Measurements from ENCODE around the gene ARHGDIG.
"Not testable (repeated sequence)": the region's sequence is repeated elsewhere in the genome, so short reads cannot be mapped to it uniquely, and the experiment has no call there.

Gene ARHGDIG

GRCh38 chr16:264440-264951, 15.9 kb upstream of the ARHGDIG start:
- no peak for TF ChIP-seq CTCF (IDR thresholded peaks at IDR 0.05; ENCODE audit: borderline replicate concordance, insufficient read depth, low read depth, low read length)
- H3K4me3 ChIP-seq (ENCODE audit: low read depth, low read length), result no peak overlapping the region

- no peak for TF ChIP-seq CTCF (IDR thresholded peaks at IDR 0.05; ENCODE audit: borderline replicate concordance, insufficient read depth, low read depth, low read length)
- no peak overlapping the region for H3K4me3 ChIP-seq (ENCODE audit: low read depth, low read length)
These were observed 15.3 kb upstream of the ARHGDIG start for GRCh38 chr16:265002-265529.

GRCh38 chr16:265711-266110, 14.7 kb upstream of the ARHGDIG start:
- TF ChIP-seq CTCF (IDR thresholded peaks at IDR 0.05; ENCODE audit: borderline replicate concordance, insufficient read depth, low read depth, low read length), result no peak
- H3K4me3 ChIP-seq (ENCODE audit: low read depth, low read length), result no peak overlapping the region

- H3K4me3 ChIP-seq (ENCODE audit: low read depth, low read length), result no peak overlapping the region
- no peak for TF ChIP-seq CTCF (IDR thresholded peaks at IDR 0.05; ENCODE audit: borderline replicate concordance, insufficient read depth, low read depth, low read length)
These were observed 13.9 kb upstream of the ARHGDIG start for GRCh38 chr16:266258-267164.

- not testable (repeated sequence) for H3K4me3 ChIP-seq (ENCODE audit: low read depth, low read length)
These were observed 12.8 kb upstream of the ARHGDIG start for GRCh38 chr16:267562-267961.

GRCh38 chr16:268141-269053, 12.0 kb upstream of the ARHGDIG start:
- TF ChIP-seq CTCF (IDR thresholded peaks at IDR 0.05; ENCODE audit: borderline replicate concordance, insufficient read depth, low read depth, low read length), result no peak
- H3K4me3 ChIP-seq (ENCODE audit: low read depth, low read length), result no peak overlapping the region

Measured in GM12875 (cell line).